Hepatocyte (in vitro differentiated cells): ENCODE data around the gene CCDC85C. TPM values are rescaled to one million over a fixed set of nuclear protein-coding genes. Genes with fewer than 3 reads are reported as not detected.
A peak's percentile ranks its signal among the peaks of the same experiment; 100 is the strongest.

Experiments
- DNase-seq: peaks from one replicate; pipeline ENCODE4 v3.0.0-alpha.2; 2016; ENCODE audit warnings: low spot score
- H2AFZ ChIP-seq: fragments of 200-600 bp; sonication (generic); 2 replicates; pipeline ENCODE4 v1.6.0; 2016; ENCODE audit warnings: antibody characterized with exemption, mild to moderate bottlenecking
- H3K27ac ChIP-seq: fragments of 200-600 bp; sonication (generic); 2 replicates; pipeline ENCODE4 v1.5.1; 2016; ENCODE audit warnings: mild to moderate bottlenecking
- H3K27me3 ChIP-seq: fragments of 200-600 bp; sonication (generic); 2 replicates; pipeline ENCODE4 v1.6.1; 2016
- H3K36me3 ChIP-seq: fragments of 200-600 bp; sonication (generic); replicated peaks from 2 replicates; pipeline ENCODE4 v1.5.1; 2016; ENCODE audit warnings: low read depth; ENCODE audit not compliant: insufficient read depth
- H3K4me1 ChIP-seq: fragments of 200-600 bp; sonication (generic); 2 replicates; pipeline ENCODE4 v1.5.1; 2016; ENCODE audit warnings: mild to moderate bottlenecking, moderate library complexity; ENCODE audit not compliant: insufficient read depth
- H3K4me2 ChIP-seq: fragments of 200-600 bp; sonication (generic); 2 replicates; pipeline ENCODE4 v1.6.0; 2016
- H3K4me3 ChIP-seq: fragments of 200-600 bp; sonication (generic); 2 replicates; pipeline ENCODE4 v1.5.1; 2016; ENCODE audit warnings: mild to moderate bottlenecking
- H3K79me2 ChIP-seq: fragments of 200-600 bp; sonication (generic); 2 replicates; pipeline ENCODE4 v1.6.0; 2017; ENCODE audit warnings: mild to moderate bottlenecking
- H3K9me2 ChIP-seq: fragments of 200-600 bp; sonication (generic); replicated peaks from 2 replicates; pipeline ENCODE4 v1.6.0; 2017; ENCODE audit warnings: mild to moderate bottlenecking; ENCODE audit not compliant: insufficient read depth
- H3K9me3 ChIP-seq: fragments of 200-600 bp; sonication (generic); 2 replicates; pipeline ENCODE4 v1.5.1; 2016; ENCODE audit warnings: low read depth, mild to moderate bottlenecking
- H4K20me1 ChIP-seq: fragments of 200-600 bp; sonication (generic); 2 replicates; pipeline ENCODE4 v1.6.0; 2016; ENCODE audit warnings: mild to moderate bottlenecking; ENCODE audit not compliant: insufficient read depth, poor library complexity, severe bottlenecking
- CTCF ChIP-seq: fragments of 200-600 bp; sonication (generic); IDR thresholded peaks from 2 replicates; pipeline ENCODE4 v1.5.1; 2016; ENCODE audit warnings: antibody characterized with exemption, mild to moderate bottlenecking; ENCODE audit not compliant: poor library complexity
- EZH2 ChIP-seq: fragments of 200-600 bp; sonication (generic); IDR thresholded peaks from 2 replicates; pipeline ENCODE4 v1.6.1; 2016; ENCODE audit warnings: antibody characterized with exemption, mild to moderate bottlenecking, borderline replicate concordance
- EZH2phosphoT487 ChIP-seq: fragments of 200-600 bp; sonication (generic); IDR thresholded peaks from one replicate; pipeline ENCODE4 v1.6.1; 2018; ENCODE audit warnings: antibody characterized with exemption, mild to moderate bottlenecking, low read depth, moderate library complexity; ENCODE audit not compliant: unreplicated experiment, severe bottlenecking
- WGBS: methylation state at CpG from one replicate; pipeline ENCODE4 v1.1.6; 2016; ENCODE audit warnings: low lambda C conversion rate; ENCODE audit errors: missing lambda C conversion rate; 5-methylcytosine and 5-hydroxymethylcytosine counted together
- polyA plus RNA-seq: library from polyadenylated mRNA; unstranded; fragments of >200 nt; fragmentation: Nextera tagmentation; extraction: Ambion mirVana; gene quantifications from 2 replicates; pipeline ENCODE4 v1.2.1, GENCODE V29; 2016
- total RNA-seq: library from RNA; depleted of rRNA; stranded (reverse); fragments of >200 nt; gene quantifications from 2 replicates; pipeline ENCODE4 v1.2.3, GENCODE V29; 2014

The CCDC85C gene
- total and polyA plus RNA-seq, 2 experiments from 2014 or later = 37.8 to 47.2 TPM

GRCh38 chr14:99551034-99551922, 52.7 kb downstream of the CCDC85C start:
- H3K27ac ChIP-seq = peak overlapping the region; percentile 97

GRCh38 chr14:99550387-99550992, 53.5 kb downstream of the CCDC85C start:
- Histone ChIP-seq H3K4me1 (peaks cover 80% of the 10 kb centered on the region), H3K79me2 (peaks cover 97% of the 10 kb centered on the region), H3K9me3 (no peaks in the 10 kb centered on the region), H3K36me3 (no peaks in the 10 kb centered on the region), H3K4me3 (no peak overlapping the region), H3K9me2 (no peaks in the 10 kb centered on the region), H3K27me3 (no peaks in the 10 kb centered on the region), H3K27ac (peak overlapping the region; percentile 14), H2AFZ (no peak overlapping the region), H4K20me1 (peaks cover 18% of the 10 kb centered on the region), H3K4me2 (no peak overlapping the region)
- 97% methylated on average over 11 of the region's 11 CpGs for WGBS
- no peak for TF ChIP-seq EZH2phosphoT487
- TF ChIP-seq EZH2 = no peak
- TF ChIP-seq CTCF = no peak
- DNase-seq = no peak

More at GRCh38 chr14:99551034-99551922, 52.7 kb downstream of the CCDC85C start:
- Histone ChIP-seq H3K79me2 (peaks cover 97% of the 10 kb centered on the region), H3K9me3 (no peaks in the 10 kb centered on the region), H2AFZ (no peak overlapping the region), H3K4me2 (no peak overlapping the region), H4K20me1 (peaks cover 12% of the 10 kb centered on the region), H3K27me3 (no peaks in the 10 kb centered on the region), H3K4me1 (peaks cover 81% of the 10 kb centered on the region), H3K4me3 (no peak overlapping the region), H3K9me2 (no peaks in the 10 kb centered on the region), H3K36me3 (no peaks in the 10 kb centered on the region)
- no peak for TF ChIP-seq CTCF
- TF ChIP-seq EZH2phosphoT487 = no peak
- TF ChIP-seq EZH2 = no peak
- 79% methylated on average over 11 of the region's 11 CpGs for WGBS
- DNase-seq = no peak

GRCh38 chr14:99549684-99550083, 54.3 kb downstream of the CCDC85C start:
- Histone ChIP-seq H3K79me2 (peaks cover 97% of the 10 kb centered on the region), H3K27ac (peak overlapping the region; percentile 37), H3K4me2 (peak overlapping the region; percentile 2), H3K9me3 (no peaks in the 10 kb centered on the region), H3K27me3 (no peaks in the 10 kb centered on the region), H3K36me3 (no peaks in the 10 kb centered on the region), H3K4me3 (no peak overlapping the region), H4K20me1 (peaks cover 24% of the 10 kb centered on the region), H3K9me2 (no peaks in the 10 kb centered on the region), H3K4me1 (peaks cover 72% of the 10 kb centered on the region), H2AFZ (no peak overlapping the region)
- WGBS = 54% methylated on average over 10 of the region's 10 CpGs
- no peak for DNase-seq
- no peak for TF ChIP-seq CTCF
- TF ChIP-seq EZH2 = no peak
- TF ChIP-seq EZH2phosphoT487 = no peak
